Neural crest cell (in vitro differentiated cells): Measurements from ENCODE around the gene MRPS27. TPM values are rescaled to one million over a fixed set of nuclear protein-coding genes. Genes with fewer than 3 reads are reported as not detected.
A peak's percentile ranks its signal among the peaks of the same experiment; 100 is the strongest.
"Not testable (repeated sequence)": the region's sequence is repeated elsewhere in the genome, so short reads cannot be mapped to it uniquely, and the experiment has no call there.

ENCODE experiments used
- DNase-seq: peaks from one replicate; pipeline ENCODE4 v3.0.0; 2021; ENCODE audit warnings: low read depth, mixed read lengths, low spot score
- H3K27ac Mint-ChIP-seq: one replicate; pipeline ENCODE4 v1.8.0; 2021; ENCODE audit warnings: mild to moderate bottlenecking, mixed read lengths; ENCODE audit not compliant: unreplicated experiment
- H3K27me3 Mint-ChIP-seq: 2 replicates; pipeline ENCODE4 v1.8.0; 2021; ENCODE audit warnings: low read depth, mild to moderate bottlenecking, mixed read lengths
- H3K36me3 Mint-ChIP-seq: 2 replicates; pipeline ENCODE4 v1.8.0; 2021; ENCODE audit warnings: low read depth, mild to moderate bottlenecking, mixed read lengths
- H3K4me1 Mint-ChIP-seq: 2 replicates; pipeline ENCODE4 v1.8.0; 2021; ENCODE audit warnings: mixed read lengths
- H3K4me3 Mint-ChIP-seq: one replicate; pipeline ENCODE4 v1.8.0; 2021; ENCODE audit warnings: mild to moderate bottlenecking, mixed read lengths
- H3K9me3 Mint-ChIP-seq: 2 replicates; pipeline ENCODE4 v1.8.0; 2021; ENCODE audit warnings: mixed read lengths
- microRNA-seq: library from miRNA; unstranded; fragments of <30 nt; microRNA quantifications from one replicate; pipeline ENCODE4, GENCODE V29; 2020
- total RNA-seq: library from RNA; stranded (reverse); gene quantifications from 2 replicates; pipeline ENCODE4 v1.2.1, GENCODE V29; 2021
- TF ChIP-seq, protein P1 (sequence below): fragments of 200-600 bp; sonication (generic); conservative IDR thresholded peaks from 2 replicates; pipeline ENCODE4 v1.5.0; 2021; ENCODE audit warnings: antibody characterized with exemption, mild to moderate bottlenecking

Gene MRPS27
- total RNA-seq, 1 donor from 2014 or later, result 86.5 TPM

DNA sequence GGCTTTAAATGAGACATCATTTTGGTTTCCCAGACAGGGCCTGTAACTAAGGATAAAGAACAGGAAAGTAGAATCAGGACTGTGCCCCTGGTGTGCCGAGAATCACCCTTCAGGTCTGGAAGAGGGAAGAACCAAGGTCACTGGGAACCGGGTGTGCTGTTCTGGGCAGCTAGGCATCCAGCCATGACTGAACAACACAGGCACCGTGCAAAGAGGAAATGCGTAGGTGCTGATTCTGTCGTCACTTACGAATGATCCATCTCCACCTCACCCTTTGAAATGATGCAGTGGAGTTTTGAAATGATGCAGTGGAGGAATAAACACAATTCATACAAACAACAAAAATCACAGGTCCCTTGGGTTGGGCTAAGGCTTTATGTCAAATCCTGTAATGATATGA, 148.4 kb downstream of the MRPS27 start:
- H3K4me3 Mint-ChIP-seq, result no peak overlapping the region
- no peaks in the 10 kb centered on the region for H3K9me3 Mint-ChIP-seq
- DNase-seq, result no peak
- H3K27ac Mint-ChIP-seq, result no peak overlapping the region
- no peaks in the 10 kb centered on the region for H3K27me3 Mint-ChIP-seq
- TF ChIP-seq, protein P1, sequence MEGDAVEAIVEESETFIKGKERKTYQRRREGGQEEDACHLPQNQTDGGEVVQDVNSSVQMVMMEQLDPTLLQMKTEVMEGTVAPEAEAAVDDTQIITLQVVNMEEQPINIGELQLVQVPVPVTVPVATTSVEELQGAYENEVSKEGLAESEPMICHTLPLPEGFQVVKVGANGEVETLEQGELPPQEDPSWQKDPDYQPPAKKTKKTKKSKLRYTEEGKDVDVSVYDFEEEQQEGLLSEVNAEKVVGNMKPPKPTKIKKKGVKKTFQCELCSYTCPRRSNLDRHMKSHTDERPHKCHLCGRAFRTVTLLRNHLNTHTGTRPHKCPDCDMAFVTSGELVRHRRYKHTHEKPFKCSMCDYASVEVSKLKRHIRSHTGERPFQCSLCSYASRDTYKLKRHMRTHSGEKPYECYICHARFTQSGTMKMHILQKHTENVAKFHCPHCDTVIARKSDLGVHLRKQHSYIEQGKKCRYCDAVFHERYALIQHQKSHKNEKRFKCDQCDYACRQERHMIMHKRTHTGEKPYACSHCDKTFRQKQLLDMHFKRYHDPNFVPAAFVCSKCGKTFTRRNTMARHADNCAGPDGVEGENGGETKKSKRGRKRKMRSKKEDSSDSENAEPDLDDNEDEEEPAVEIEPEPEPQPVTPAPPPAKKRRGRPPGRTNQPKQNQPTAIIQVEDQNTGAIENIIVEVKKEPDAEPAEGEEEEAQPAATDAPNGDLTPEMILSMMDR, result no peak
- H3K4me1 Mint-ChIP-seq, result peaks cover 36% of the 10 kb centered on the region
- H3K36me3 Mint-ChIP-seq, result peaks cover 11% of the 10 kb centered on the region

GRCh38 chr5:72171181-72171580, 148.9 kb downstream of the MRPS27 start:
- not testable (repeated sequence) for H3K4me3 Mint-ChIP-seq, H3K27ac Mint-ChIP-seq, H3K27me3 Mint-ChIP-seq, H3K9me3 Mint-ChIP-seq, DNase-seq
- Mint-ChIP-seq H3K4me1 (peaks cover 36% of the 10 kb centered on the region), H3K36me3 (peaks cover 11% of the 10 kb centered on the region)

DNA sequence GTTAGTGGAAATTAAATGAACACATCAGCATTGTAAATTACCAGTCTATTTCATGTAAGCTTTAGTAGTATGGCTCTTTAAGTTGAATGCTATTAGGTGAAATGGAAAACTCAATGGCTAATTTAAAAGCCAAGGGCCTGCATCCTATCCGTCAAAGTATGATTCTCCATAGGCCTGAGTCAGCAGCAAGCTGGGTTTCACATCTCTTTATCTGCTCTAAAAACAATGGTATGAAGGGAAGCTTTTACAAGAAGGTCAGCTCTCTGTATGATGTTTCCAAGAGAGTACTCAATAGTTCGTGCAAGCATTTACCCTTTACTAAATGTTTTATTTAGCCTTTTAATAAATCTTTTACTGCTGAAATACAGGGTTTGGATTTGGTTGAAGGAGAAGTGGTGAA, 149.9 kb downstream of the MRPS27 start:
- H3K27me3 Mint-ChIP-seq, result no peaks in the 10 kb centered on the region
- H3K9me3 Mint-ChIP-seq, result no peaks in the 10 kb centered on the region
- TF ChIP-seq, protein P1, result no peak
- peaks cover 35% of the 10 kb centered on the region for H3K4me1 Mint-ChIP-seq
- H3K4me3 Mint-ChIP-seq, result peak overlapping the region; percentile 4
- no peak overlapping the region for H3K27ac Mint-ChIP-seq
- H3K36me3 Mint-ChIP-seq, result peaks cover 5% of the 10 kb centered on the region
- DNase-seq, result no peak

Small RNAs within 50 kb of the gene (microRNA-seq; reads per million reads assigned to microRNA genes)
- gene MIR4803, result not detected

Other genes starting within 250 kb of the MRPS27 start
- gene MAP1B, start 212.8 kb downstream of the MRPS27 start, total RNA-seq, result 256 and 266 TPM in 2 replicates
- 13.6 and 15.6 TPM in 2 replicates for gene PTCD2, start 133 bp upstream of the MRPS27 start, total RNA-seq
- not detected in 2 replicates for gene ZNF366, start 187.2 kb upstream of the MRPS27 start, total RNA-seq